Naive B cell (primary cell): ENCODE measurements around the gene MARCKS. TPM values are rescaled to one million over a fixed set of nuclear protein-coding genes. Genes with fewer than 3 reads are reported as not detected.

Experiments used
- ATAC-seq, 2 donors: fragments of 150-1000 bp; cut with Tn5 transposase; 2 replicates each; pipeline ENCODE4 v1.10.0; 2021; ENCODE audit warnings: low read depth in 2 of 2, mild to moderate bottlenecking in 2 of 2, moderate library complexity in 2 of 2
- DNase-seq: peaks from one replicate; pipeline ENCODE4 v3.0.0; 2022
- H3K27ac Mint-ChIP-seq, 6 donors: one replicate each; pipeline ENCODE4 v1.8.0; 2020 to 2022; ENCODE audit warnings: mild to moderate bottlenecking in 6 of 6, mixed read lengths in 6 of 6, moderate library complexity in 5 of 6, inconsistent platforms in 2 of 6
- H3K27me3 Mint-ChIP-seq, 3 donors: one replicate each; pipeline ENCODE4 v1.8.0; 2021 to 2022; ENCODE audit warnings: mixed read lengths in 3 of 3, mild to moderate bottlenecking in 1 of 3
- H3K36me3 Mint-ChIP-seq, 2 donors: one replicate each; pipeline ENCODE4 v1.8.0; 2020 to 2022; ENCODE audit warnings: mixed read lengths in 2 of 2, inconsistent platforms in 1 of 2, mild to moderate bottlenecking in 1 of 2
- H3K4me1 Mint-ChIP-seq, 3 donors: one replicate each; pipeline ENCODE4 v1.8.0; 2020 to 2022; ENCODE audit warnings: mixed read lengths in 3 of 3, inconsistent platforms in 1 of 3, mild to moderate bottlenecking in 1 of 3, moderate library complexity in 1 of 3
- H3K4me3 Mint-ChIP-seq, 8 donors: one replicate each; pipeline ENCODE4 v1.8.0; 2020 to 2022; ENCODE audit warnings: mild to moderate bottlenecking in 8 of 8, mixed read lengths in 8 of 8, moderate library complexity in 8 of 8, inconsistent platforms in 2 of 8
- H3K9me3 Mint-ChIP-seq, 7 donors: one replicate each; pipeline ENCODE4 v1.8.0; 2020 to 2022; ENCODE audit warnings: mixed read lengths in 7 of 7, mild to moderate bottlenecking in 5 of 7, inconsistent platforms in 2 of 7, moderate library complexity in 1 of 7
- polyA plus RNA-seq, 6 donors: library from polyadenylated mRNA; unstranded; fragments of 300-500 nt; fragmentation: Illumina TruSeq; gene quantifications; one replicate each; pipeline ENCODE4 v1.2.3, GENCODE V29; 2021; ENCODE audit warnings: low read depth in 6 of 6

MARCKS gene
- polyA plus RNA-seq, 6 donors from 2014 or later: 4.8 to 11.9 (median 7.5) TPM

DNA sequence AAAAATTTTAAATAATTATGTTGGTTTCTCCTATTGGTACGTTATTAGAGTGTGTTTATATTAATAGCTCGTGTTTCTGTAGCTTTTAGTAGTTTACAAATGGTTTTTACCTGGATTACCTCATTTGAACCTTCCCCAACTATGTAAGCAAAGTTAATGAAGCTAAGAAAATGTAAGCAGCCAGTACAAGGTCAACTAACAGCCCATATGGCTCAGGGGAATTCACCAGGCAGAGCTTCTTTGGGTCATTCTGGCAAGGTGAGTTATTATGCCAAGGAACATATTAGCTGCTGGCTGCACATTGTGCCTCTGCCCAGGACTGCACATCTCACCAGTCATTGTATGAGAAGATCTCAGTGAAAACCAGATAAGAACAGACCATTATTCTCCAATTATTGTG is 27.0 kb upstream of the MARCKS start:
- no peak for DNase-seq
- H3K27ac Mint-ChIP-seq: no peak overlapping the region
- ATAC-seq: no peak
- H3K4me1 Mint-ChIP-seq: peaks cover 0 to 4% (median 0%) of the 10 kb centered on the region in 3 donors
- H3K4me3 Mint-ChIP-seq: no peak overlapping the region
- H3K36me3 Mint-ChIP-seq: no peaks in the 10 kb centered on the region
- H3K9me3 Mint-ChIP-seq: peaks cover 0 to 4% (median 2%) of the 10 kb centered on the region in 7 donors
- H3K27me3 Mint-ChIP-seq: peaks cover 0 to 3% (median 0%) of the 10 kb centered on the region in 3 donors

DNA sequence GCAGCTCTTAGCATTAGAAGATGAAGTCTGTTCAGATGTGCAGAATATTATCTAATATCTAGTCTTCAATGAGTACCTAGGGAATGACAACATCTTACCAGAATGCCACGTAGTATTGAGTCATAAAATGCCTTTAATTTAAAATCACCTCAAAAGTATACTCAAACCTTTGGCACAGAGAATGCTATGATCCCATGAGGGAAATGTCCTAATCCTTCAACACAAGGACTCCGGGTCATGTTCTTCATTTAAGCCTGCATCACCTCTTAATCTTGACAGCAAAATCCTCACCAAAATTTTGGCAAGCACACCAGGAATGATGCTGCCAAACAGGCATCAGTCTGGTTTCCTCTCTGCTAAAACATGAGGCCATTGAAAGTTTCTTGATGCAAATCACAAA is 23.6 kb upstream of the MARCKS start:
- DNase-seq: no peak
- peaks cover 0 to 3% (median 0%) of the 10 kb centered on the region in 3 donors for H3K27me3 Mint-ChIP-seq
- ATAC-seq: no peak

GRCh38 chr6:113837170-113837569 is 20.0 kb upstream of the MARCKS start:
- H3K4me1 Mint-ChIP-seq: peaks cover 0 to 3% (median 0%) of the 10 kb centered on the region in 3 donors
- H3K27ac Mint-ChIP-seq: no peak overlapping the region
- H3K36me3 Mint-ChIP-seq: no peaks in the 10 kb centered on the region
- H3K27me3 Mint-ChIP-seq: peaks cover 0 to 6% (median 0%) of the 10 kb centered on the region in 3 donors
- no peaks in the 10 kb centered on the region for H3K9me3 Mint-ChIP-seq
- no peak for ATAC-seq
- H3K4me3 Mint-ChIP-seq: no peak overlapping the region
- no peak for DNase-seq

More for the DNA sequence above, 23.6 kb upstream of the MARCKS start:
- H3K27ac Mint-ChIP-seq: no peak overlapping the region
- H3K4me3 Mint-ChIP-seq: no peak overlapping the region
- H3K36me3 Mint-ChIP-seq: no peaks in the 10 kb centered on the region
- H3K4me1 Mint-ChIP-seq: peaks cover 0 to 3% (median 0%) of the 10 kb centered on the region in 3 donors
- peaks cover 0 to 4% (median 0%) of the 10 kb centered on the region in 7 donors for H3K9me3 Mint-ChIP-seq

DNA sequence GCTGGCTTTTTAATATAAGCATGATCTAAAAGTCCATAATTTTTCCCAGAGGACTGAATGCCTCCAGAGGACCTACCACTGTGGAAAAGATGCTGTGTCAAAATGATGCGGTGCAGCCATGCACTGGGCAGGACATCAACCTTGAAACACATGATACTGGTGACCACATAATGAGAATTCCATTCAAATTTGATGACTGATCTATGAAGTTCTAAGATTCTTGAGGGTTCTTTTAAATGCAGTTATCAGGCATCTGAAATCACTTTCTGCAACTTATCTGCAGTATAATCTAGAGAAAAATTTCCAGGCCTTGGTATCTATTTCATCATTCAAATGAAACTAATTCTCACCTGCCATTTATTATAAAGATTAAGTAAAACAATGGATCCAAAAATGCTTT is 15.0 kb upstream of the MARCKS start:
- H3K4me3 Mint-ChIP-seq: no peak overlapping the region
- ATAC-seq (no peak), DNase-seq (no peak)
- peaks cover 0 to 3% (median 0%) of the 10 kb centered on the region in 3 donors for H3K4me1 Mint-ChIP-seq
- peaks cover 0 to 6% (median 0%) of the 10 kb centered on the region in 3 donors for H3K27me3 Mint-ChIP-seq
- H3K9me3 Mint-ChIP-seq: no peaks in the 10 kb centered on the region
- H3K36me3 Mint-ChIP-seq: no peaks in the 10 kb centered on the region
- H3K27ac Mint-ChIP-seq: peak overlapping the region in 1 of 6 donors; percentile 47

- Mint-ChIP-seq H3K4me1 (no peaks in the 10 kb centered on the region), H3K4me3 (no peak overlapping the region), H3K27me3 (peaks cover 0 to 6% (median 0%) of the 10 kb centered on the region in 3 donors), H3K27ac (no peak overlapping the region), H3K9me3 (no peaks in the 10 kb centered on the region), H3K36me3 (no peaks in the 10 kb centered on the region)
- no peak for ATAC-seq
- no peak for DNase-seq
Observed at GRCh38 chr6:113843500-113844073, 13.6 kb upstream of the MARCKS start.

DNA sequence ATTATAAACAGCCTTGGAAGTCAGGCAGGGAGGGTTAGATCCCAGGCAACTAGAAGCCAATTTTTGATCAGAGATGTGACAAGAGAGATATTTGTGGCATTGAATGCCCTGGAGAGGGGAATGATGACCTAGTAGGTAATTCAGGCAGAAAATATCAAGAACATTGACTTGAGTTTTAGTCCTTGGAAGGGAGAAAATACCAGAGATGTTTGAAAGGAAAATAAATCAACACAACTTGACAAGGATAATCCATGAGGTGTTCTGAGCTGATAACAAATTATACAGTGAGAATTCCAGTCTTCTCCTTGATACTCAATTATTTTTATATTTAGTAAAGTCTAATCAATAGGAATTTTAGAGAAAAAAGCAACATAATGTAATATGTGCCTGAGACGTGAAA is 10.6 kb upstream of the MARCKS start:
- no peaks in the 10 kb centered on the region for H3K36me3 Mint-ChIP-seq
- no peaks in the 10 kb centered on the region for H3K9me3 Mint-ChIP-seq
- no peak for ATAC-seq

GRCh38 chr6:113847447-113847846 is 9.7 kb upstream of the MARCKS start:
- Mint-ChIP-seq H3K27ac (no peak overlapping the region), H3K27me3 (peaks cover 0 to 3% (median 0%) of the 10 kb centered on the region in 3 donors)

More for the DNA sequence above, 10.6 kb upstream of the MARCKS start:
- Mint-ChIP-seq H3K4me1 (no peaks in the 10 kb centered on the region), H3K4me3 (no peak overlapping the region), H3K27me3 (no peaks in the 10 kb centered on the region), H3K27ac (no peak overlapping the region)
- no peak for DNase-seq

GRCh38 chr6:113848280-113848679 is 8.9 kb upstream of the MARCKS start:
- Mint-ChIP-seq H3K4me1 (no peaks in the 10 kb centered on the region), H3K27me3 (peaks cover 0 to 9% (median 0%) of the 10 kb centered on the region in 3 donors), H3K4me3 (no peak overlapping the region), H3K27ac (peak overlapping the region in 1 of 6 donors; percentile 3), H3K9me3 (no peaks in the 10 kb centered on the region), H3K36me3 (no peaks in the 10 kb centered on the region)
- no peak for DNase-seq
- ATAC-seq: no peak

More at GRCh38 chr6:113847447-113847846, 9.7 kb upstream of the MARCKS start:
- DNase-seq: no peak
- Mint-ChIP-seq H3K9me3 (no peaks in the 10 kb centered on the region), H3K36me3 (no peaks in the 10 kb centered on the region), H3K4me1 (no peaks in the 10 kb centered on the region), H3K4me3 (no peak overlapping the region)
- no peak for ATAC-seq

DNA sequence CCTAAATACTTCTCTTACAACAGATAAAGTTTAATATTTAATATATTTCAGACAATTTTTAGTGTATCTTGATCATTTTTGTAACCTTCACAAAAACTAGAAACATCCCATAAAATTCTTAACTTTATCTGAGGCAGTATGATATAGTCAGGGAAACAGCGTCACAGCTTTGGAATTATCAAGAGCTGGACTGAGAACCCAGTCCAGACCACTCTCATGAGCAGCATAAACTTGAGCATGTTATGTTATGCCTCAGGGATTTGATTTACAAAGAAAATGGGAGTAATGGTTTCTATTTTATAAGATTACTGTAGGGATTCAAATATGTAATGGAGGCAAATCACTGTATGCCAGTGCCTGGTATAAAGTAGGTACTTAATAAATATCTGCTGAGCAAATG is 8.3 kb upstream of the MARCKS start:
- Mint-ChIP-seq H3K27me3 (peaks cover 0 to 9% (median 0%) of the 10 kb centered on the region in 3 donors), H3K4me1 (no peaks in the 10 kb centered on the region), H3K9me3 (no peaks in the 10 kb centered on the region), H3K36me3 (no peaks in the 10 kb centered on the region), H3K27ac (no peak overlapping the region), H3K4me3 (no peak overlapping the region)
- ATAC-seq (no peak), DNase-seq (no peak)

- Mint-ChIP-seq H3K27ac (peak overlapping the region in 1 of 6 donors; percentile 12), H3K4me1 (peaks cover 4 to 14% (median 13%) of the 10 kb centered on the region in 3 donors), H3K9me3 (no peaks in the 10 kb centered on the region), H3K4me3 (no peak overlapping the region), H3K27me3 (peaks cover 0 to 9% (median 0%) of the 10 kb centered on the region in 3 donors), H3K36me3 (peaks cover 0 to 6% of the 10 kb centered on the region in 2 donors)
- DNase-seq (no peak), ATAC-seq (no peak)
Observed at GRCh38 chr6:113853252-113853651, 3.9 kb upstream of the MARCKS start.

DNA sequence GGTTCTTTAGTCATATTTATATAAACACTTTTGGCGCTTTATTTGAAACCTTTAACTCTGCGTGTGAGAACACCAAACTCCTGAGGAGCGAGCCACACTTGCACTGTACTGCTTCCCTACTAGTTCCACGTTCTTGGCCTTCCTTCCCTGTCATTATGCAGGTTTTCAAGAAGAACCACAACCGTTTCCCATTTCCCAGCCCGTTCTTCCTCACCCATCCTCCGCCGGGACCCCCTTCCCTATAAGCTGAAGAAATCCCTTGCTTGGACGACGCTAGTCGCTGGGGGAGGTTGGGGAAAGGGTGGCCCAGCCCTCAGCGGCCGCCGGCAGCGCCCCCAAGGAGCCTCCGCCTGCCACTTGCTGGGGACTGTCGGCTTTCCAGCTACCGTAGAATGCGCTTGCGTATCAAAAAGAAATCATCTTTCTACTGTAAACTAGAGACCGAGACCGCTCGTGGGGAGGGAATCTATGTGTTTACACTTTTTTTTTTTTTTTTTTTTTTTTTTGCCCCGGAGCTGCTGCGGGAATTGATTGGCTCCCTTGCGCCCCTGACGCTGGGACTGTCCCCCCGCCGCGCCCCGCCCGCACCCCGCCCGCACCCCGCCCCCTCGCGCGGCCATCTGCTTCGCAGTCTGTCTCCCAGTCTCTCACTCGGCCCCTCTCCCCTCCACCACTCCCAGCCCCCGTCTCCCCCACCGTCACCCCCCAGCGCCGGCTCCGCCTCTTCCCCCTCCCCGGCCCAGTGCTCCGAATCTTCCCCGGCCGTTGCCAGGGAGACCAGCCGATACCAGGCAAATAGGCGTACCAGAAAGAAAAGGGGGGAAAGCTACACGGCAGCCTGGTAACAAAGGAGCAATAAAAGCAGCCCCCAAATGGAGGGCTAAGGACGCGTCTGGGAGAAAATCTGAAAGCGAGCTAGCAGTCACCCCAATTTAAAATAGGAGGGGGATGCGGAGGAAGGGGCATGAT is 2.3 kb upstream of the MARCKS start:
- ATAC-seq: peak; percentile 21 to 27

DNA sequence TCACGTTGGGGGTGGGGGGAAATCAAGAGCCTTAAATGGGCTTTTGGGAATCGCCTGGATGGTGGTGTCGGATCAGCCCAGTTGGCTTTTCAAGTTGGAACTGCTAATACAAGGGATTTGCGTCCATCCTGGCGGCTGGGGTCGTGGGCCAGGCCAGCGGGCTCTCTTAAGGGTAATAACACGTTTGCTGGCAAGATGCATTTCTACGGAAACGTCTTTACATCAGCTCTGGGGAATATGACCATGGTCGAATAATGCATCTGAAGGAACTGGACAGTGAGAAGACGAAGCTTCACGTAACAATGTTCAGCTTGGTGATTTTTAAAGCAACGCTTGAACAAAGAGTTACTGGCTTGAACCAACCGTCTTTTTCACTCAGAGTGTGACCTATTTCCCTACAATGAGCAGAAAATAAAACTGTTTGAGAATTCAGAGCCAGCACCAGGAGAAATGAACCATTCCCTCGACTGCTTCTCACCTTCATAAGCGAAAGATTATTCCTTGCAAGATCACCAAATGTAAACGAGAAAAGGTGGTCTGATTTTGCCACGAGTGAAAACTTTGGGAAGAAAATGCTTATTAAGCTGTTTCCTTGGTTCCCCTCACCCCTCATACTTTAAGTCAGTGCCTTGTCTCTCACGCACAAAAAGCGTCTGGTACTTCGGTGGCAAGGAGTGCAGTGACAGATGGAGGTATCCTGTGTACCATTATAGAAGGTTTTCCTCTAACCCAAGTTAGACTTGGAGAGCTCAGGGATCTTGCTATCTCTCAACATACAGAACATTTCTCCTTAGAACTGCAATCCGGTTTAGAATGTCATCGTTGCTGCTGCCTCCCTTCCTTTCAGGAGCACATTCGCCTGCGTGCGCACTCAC is 1.4 kb upstream of the MARCKS start:
- Mint-ChIP-seq H3K27ac (peak overlapping the region in 1 of 6 donors; percentile 94), H3K36me3 (peaks cover 3 to 12% of the 10 kb centered on the region in 2 donors), H3K27me3 (peaks cover 0 to 9% (median 0%) of the 10 kb centered on the region in 3 donors), H3K9me3 (peaks cover 0 to 2% (median 0%) of the 10 kb centered on the region in 7 donors), H3K4me3 (no peak overlapping the region), H3K4me1 (peaks cover 7 to 20% (median 17%) of the 10 kb centered on the region in 3 donors)
- DNase-seq (peak; percentile 22), ATAC-seq (no peak)

More for the DNA sequence above, 2.3 kb upstream of the MARCKS start:
- Mint-ChIP-seq H3K27ac (peak overlapping the region in 5 of 6 donors; percentile 23 to 96 (median 91)), H3K36me3 (peaks cover 0 to 8% of the 10 kb centered on the region in 2 donors), H3K4me1 (peaks cover 4 to 17% (median 13%) of the 10 kb centered on the region in 3 donors), H3K4me3 (no peak overlapping the region), H3K27me3 (peaks cover 0 to 9% (median 0%) of the 10 kb centered on the region in 3 donors), H3K9me3 (no peaks in the 10 kb centered on the region)
- peak; percentile 60 for DNase-seq

DNA sequence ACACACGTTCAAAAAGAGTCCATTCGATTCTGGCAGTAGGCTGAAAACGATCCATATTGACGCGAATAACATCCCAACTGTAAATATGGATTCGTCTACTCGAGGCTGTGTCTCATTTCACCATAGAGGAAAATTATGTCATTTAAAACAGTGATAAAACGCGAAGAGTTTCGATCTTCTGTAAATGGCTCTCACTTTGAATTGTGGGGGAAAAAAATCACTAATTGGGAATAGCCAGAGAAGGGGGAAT is 845 bp upstream of the MARCKS start:
- Mint-ChIP-seq H3K36me3 (peaks cover 5 to 15% of the 10 kb centered on the region in 2 donors), H3K9me3 (peaks cover 0 to 3% (median 0%) of the 10 kb centered on the region in 7 donors), H3K4me1 (peaks cover 9 to 23% (median 19%) of the 10 kb centered on the region in 3 donors), H3K4me3 (no peak overlapping the region), H3K27ac (no peak overlapping the region), H3K27me3 (peaks cover 0 to 9% (median 0%) of the 10 kb centered on the region in 3 donors)
- DNase-seq (no peak), ATAC-seq (no peak)
